ENCODE results near the gene KRTAP4-5. TPM values are rescaled to one million over a fixed set of nuclear protein-coding genes. Genes with fewer than 3 reads are reported as not detected.
"Not testable (repeated sequence)": the region's sequence is repeated elsewhere in the genome, so short reads cannot be mapped to it uniquely, and the experiment has no call there.

The KRTAP4-5 gene
- total RNA-seq, 1 experiment from 2014 or later: not detected

- H3K4me3 ChIP-seq: no peak overlapping the region
- H3K27ac ChIP-seq: no peak overlapping the region
- no peaks in the 10 kb centered on the region for H3K27me3 ChIP-seq (replicated peaks)
- H3K36me3 ChIP-seq: no peaks in the 10 kb centered on the region
- no peaks in the 10 kb centered on the region for H3K9me3 ChIP-seq (replicated peaks)
- no peak for DNase-seq (ENCODE audit: low read depth in 1 of 2, low spot score in 2 of 2)
- H3K4me1 ChIP-seq (replicated peaks): peaks cover 4% of the 10 kb centered on the region
Measured at GRCh38 chr17:41111151-41111885, 38.3 kb downstream of the KRTAP4-5 start.

- H3K36me3 ChIP-seq; H3K27me3 ChIP-seq (replicated peaks); H3K9me3 ChIP-seq (replicated peaks); H3K4me3 ChIP-seq; H3K4me1 ChIP-seq (replicated peaks); H3K27ac ChIP-seq; DNase-seq (ENCODE audit: low read depth in 1 of 2, low spot score in 2 of 2): not testable (repeated sequence)
Measured at GRCh38 chr17:41108728-41109386, 40.8 kb downstream of the KRTAP4-5 start.

- Histone ChIP-seq H3K4me3 (no peak overlapping the region), H3K4me1 (replicated peaks) (peaks cover 15% of the 10 kb centered on the region), H3K9me3 (replicated peaks) (no peaks in the 10 kb centered on the region), H3K27ac (no peak overlapping the region), H3K27me3 (replicated peaks) (no peaks in the 10 kb centered on the region), H3K36me3 (no peaks in the 10 kb centered on the region)
- DNase-seq (ENCODE audit: low read depth in 1 of 2, low spot score in 2 of 2): no peak
Measured at GRCh38 chr17:41107941-41108450, 41.6 kb downstream of the KRTAP4-5 start.

- not testable (repeated sequence) for DNase-seq (ENCODE audit: low read depth in 1 of 2, low spot score in 2 of 2); H3K27me3 ChIP-seq (replicated peaks); H3K36me3 ChIP-seq; H3K9me3 ChIP-seq (replicated peaks); H3K4me3 ChIP-seq
- Histone ChIP-seq H3K27ac (peak within 1 kb of the TSS; percentile 56), H3K4me1 (replicated peaks) (peaks cover 15% of the 10 kb centered on the region)
Measured at GRCh38 chr17:41105347-41105746, 44.3 kb downstream of the KRTAP4-5 start, which contains the start of gene KRTAP4-9. TSS of gene KRTAP4-9 (plus strand) at chr17:41105389. CDS start at chr17:41105389, 0 bp downstream.

GRCh38 chr17:41104386-41105038 is 45.1 kb downstream of the KRTAP4-5 start:
- not testable (repeated sequence) for H3K27me3 ChIP-seq (replicated peaks); H3K36me3 ChIP-seq; H3K4me3 ChIP-seq; H3K9me3 ChIP-seq (replicated peaks)
- Histone ChIP-seq H3K27ac (peak overlapping the region; percentile 56), H3K4me1 (replicated peaks) (peaks cover 20% of the 10 kb centered on the region)
- DNase-seq (ENCODE audit: low read depth in 1 of 2, low spot score in 2 of 2): peak in 1 of 2 experiments; percentile 37

GRCh38 chr17:41103896-41104295 is 45.7 kb downstream of the KRTAP4-5 start:
- no peaks in the 10 kb centered on the region for H3K36me3 ChIP-seq
- peak in 1 of 2 experiments; percentile 46 for DNase-seq (ENCODE audit: low read depth in 1 of 2, low spot score in 2 of 2)

GRCh38 chr17:41101586-41102259 is 47.9 kb downstream of the KRTAP4-5 start, which contains the start of gene KRTAP4-16:
TSS of gene KRTAP4-16 (minus strand) at chr17:41102209. CDS start at chr17:41102209, 0 bp downstream.
- H3K27ac ChIP-seq: no peak within 1 kb of the TSS
- H3K4me3 ChIP-seq: no peak within 1 kb of the TSS
- H3K27me3 ChIP-seq (replicated peaks): no peaks in the 10 kb centered on the region
- H3K36me3 ChIP-seq: no peaks in the 10 kb centered on the region
- H3K4me1 ChIP-seq (replicated peaks): peaks cover 22% of the 10 kb centered on the region
- no peak for DNase-seq (ENCODE audit: low read depth in 1 of 2, low spot score in 2 of 2)
- H3K9me3 ChIP-seq (replicated peaks): no peaks in the 10 kb centered on the region

More at GRCh38 chr17:41103896-41104295, 45.7 kb downstream of the KRTAP4-5 start:
- Histone ChIP-seq H3K9me3 (replicated peaks) (no peaks in the 10 kb centered on the region), H3K4me1 (replicated peaks) (peaks cover 21% of the 10 kb centered on the region), H3K27me3 (replicated peaks) (no peaks in the 10 kb centered on the region), H3K27ac (peak overlapping the region; percentile 56), H3K4me3 (no peak overlapping the region)

- H3K9me3 ChIP-seq (replicated peaks); H3K27me3 ChIP-seq (replicated peaks); H3K4me3 ChIP-seq; H3K36me3 ChIP-seq: not testable (repeated sequence)
- H3K27ac ChIP-seq: peak overlapping the region; percentile 60
- H3K4me1 ChIP-seq (replicated peaks): peaks cover 19% of the 10 kb centered on the region
- peak; percentile 57 to 72 for DNase-seq (ENCODE audit: low read depth in 1 of 2, low spot score in 2 of 2)
Measured at GRCh38 chr17:41099682-41100480, 49.7 kb downstream of the KRTAP4-5 start.

Other genes with a start within 250 kb of the KRTAP4-5 start
- not detected in 2 replicates for gene KRT23, start 212.2 kb downstream of the KRTAP4-5 start, total RNA-seq (2014; rRNA removed; shearing (Covaris generic))
- not detected in 2 replicates for gene KRT39, start 182.9 kb downstream of the KRTAP4-5 start, total RNA-seq (2014; rRNA removed; shearing (Covaris generic))
- not detected in 2 replicates for gene KRT40, start 165.5 kb downstream of the KRTAP4-5 start, total RNA-seq (2014; rRNA removed; shearing (Covaris generic))
- not detected in 2 replicates for gene KRTAP3-3, start 155.7 kb downstream of the KRTAP4-5 start, total RNA-seq (2014; rRNA removed; shearing (Covaris generic))
- gene KRTAP3-2, start 149.9 kb downstream of the KRTAP4-5 start, total RNA-seq (2014; rRNA removed; shearing (Covaris generic)): not detected in 2 replicates
- gene KRTAP3-1, start 140.7 kb downstream of the KRTAP4-5 start, total RNA-seq (2014; rRNA removed; shearing (Covaris generic)): not detected in 2 replicates
- 0.45 and 2.5 TPM in 2 replicates for gene KRTAP1-5, start 122.6 kb downstream of the KRTAP4-5 start, total RNA-seq (2014; rRNA removed; shearing (Covaris generic))
- not detected in 2 replicates for gene KRTAP1-4, start 119.6 kb downstream of the KRTAP4-5 start, total RNA-seq (2014; rRNA removed; shearing (Covaris generic))
- gene KRTAP1-3, start 115.0 kb downstream of the KRTAP4-5 start, total RNA-seq (2014; rRNA removed; shearing (Covaris generic)): not detected in 2 replicates
- gene KRTAP1-1, start 108.4 kb downstream of the KRTAP4-5 start, total RNA-seq (2014; rRNA removed; shearing (Covaris generic)): not detected in 2 replicates
- not detected in 2 replicates for gene KRTAP2-1, start 102.5 kb downstream of the KRTAP4-5 start, total RNA-seq (2014; rRNA removed; shearing (Covaris generic))
- not detected in 2 replicates for gene KRTAP2-2, start 94.6 kb downstream of the KRTAP4-5 start, total RNA-seq (2014; rRNA removed; shearing (Covaris generic))
- not detected in 2 replicates for gene KRTAP2-3, start 89.7 kb downstream of the KRTAP4-5 start, total RNA-seq (2014; rRNA removed; shearing (Covaris generic))
- gene KRTAP2-4, start 83.9 kb downstream of the KRTAP4-5 start, total RNA-seq (2014; rRNA removed; shearing (Covaris generic)): not detected in 2 replicates
- gene KRTAP4-7, start 65.7 kb downstream of the KRTAP4-5 start, total RNA-seq (2014; rRNA removed; shearing (Covaris generic)): not detected in 2 replicates
- gene KRTAP4-8, start 51.7 kb downstream of the KRTAP4-5 start, total RNA-seq (2014; rRNA removed; shearing (Covaris generic)): not detected in 2 replicates
- gene KRTAP4-16, start 47.6 kb downstream of the KRTAP4-5 start, total RNA-seq (2014; rRNA removed; shearing (Covaris generic)): not detected in 2 replicates
- not detected in 2 replicates for gene KRTAP4-9, start 44.4 kb downstream of the KRTAP4-5 start, total RNA-seq (2014; rRNA removed; shearing (Covaris generic))
- not detected in 2 replicates for gene KRTAP4-11, start 31.5 kb downstream of the KRTAP4-5 start, total RNA-seq (2014; rRNA removed; shearing (Covaris generic))
- not detected in 2 replicates for gene KRTAP4-12, start 25.6 kb downstream of the KRTAP4-5 start, total RNA-seq (2014; rRNA removed; shearing (Covaris generic))
- not detected in 2 replicates for gene KRTAP4-6, start 9.3 kb downstream of the KRTAP4-5 start, total RNA-seq (2014; rRNA removed; shearing (Covaris generic))
- gene KRTAP4-4, start 10.9 kb upstream of the KRTAP4-5 start, total RNA-seq (2014; rRNA removed; shearing (Covaris generic)): not detected in 2 replicates
- gene KRTAP4-3, start 18.4 kb upstream of the KRTAP4-5 start, total RNA-seq (2014; rRNA removed; shearing (Covaris generic)): not detected in 2 replicates
- gene KRTAP4-2, start 28.4 kb upstream of the KRTAP4-5 start, total RNA-seq (2014; rRNA removed; shearing (Covaris generic)): not detected in 2 replicates
- not detected in 2 replicates for gene KRTAP4-1, start 35.1 kb upstream of the KRTAP4-5 start, total RNA-seq (2014; rRNA removed; shearing (Covaris generic))
- gene KRTAP9-1, start 40.1 kb upstream of the KRTAP4-5 start, total RNA-seq (2014; rRNA removed; shearing (Covaris generic)): not detected in 2 replicates
- not detected in 2 replicates for gene KRTAP9-2, start 76.8 kb upstream of the KRTAP4-5 start, total RNA-seq (2014; rRNA removed; shearing (Covaris generic))
- not detected in 2 replicates for gene KRTAP9-3, start 82.6 kb upstream of the KRTAP4-5 start, total RNA-seq (2014; rRNA removed; shearing (Covaris generic))
- gene KRTAP9-8, start 88.2 kb upstream of the KRTAP4-5 start, total RNA-seq (2014; rRNA removed; shearing (Covaris generic)): not detected in 2 replicates
- not detected in 2 replicates for gene KRTAP9-4, start 99.9 kb upstream of the KRTAP4-5 start, total RNA-seq (2014; rRNA removed; shearing (Covaris generic))
- not detected in 2 replicates for gene KRTAP9-9, start 105.6 kb upstream of the KRTAP4-5 start, total RNA-seq (2014; rRNA removed; shearing (Covaris generic))
- gene KRTAP9-6, start 115.6 kb upstream of the KRTAP4-5 start, total RNA-seq (2014; rRNA removed; shearing (Covaris generic)): not detected in 2 replicates
- not detected in 2 replicates for gene KRTAP9-7, start 125.9 kb upstream of the KRTAP4-5 start, total RNA-seq (2014; rRNA removed; shearing (Covaris generic))
- gene KRTAP29-1, start 153.0 kb upstream of the KRTAP4-5 start, total RNA-seq (2014; rRNA removed; shearing (Covaris generic)): not detected in 2 replicates
- not detected in 2 replicates for gene KRTAP16-1, start 159.5 kb upstream of the KRTAP4-5 start, total RNA-seq (2014; rRNA removed; shearing (Covaris generic))
- not detected in 2 replicates for gene KRTAP17-1, start 165.9 kb upstream of the KRTAP4-5 start, total RNA-seq (2014; rRNA removed; shearing (Covaris generic))
- not detected in 2 replicates for gene KRT33A, start 201.0 kb upstream of the KRTAP4-5 start, total RNA-seq (2014; rRNA removed; shearing (Covaris generic))
- 0.21 and 0.72 TPM in 2 replicates for gene KRT33B, start 220.0 kb upstream of the KRTAP4-5 start, total RNA-seq (2014; rRNA removed; shearing (Covaris generic))
- gene KRT34, start 232.5 kb upstream of the KRTAP4-5 start, total RNA-seq (2014; rRNA removed; shearing (Covaris generic)): 0.84 and 1.6 TPM in 2 replicates
- not detected in 2 replicates for gene KRT31, start 247.8 kb upstream of the KRTAP4-5 start, total RNA-seq (2014; rRNA removed; shearing (Covaris generic))

Data from SJSA1 (cell line).